HG03558 (cell line): ENCODE results near the gene LGALS12.
"Not testable (repeated sequence)": the region's sequence is repeated elsewhere in the genome, so short reads cannot be mapped to it uniquely, and the experiment has no call there.

Source experiments
- ATAC-seq: cut with Tn5 transposase; IDR thresholded peaks from one replicate; pipeline ENCODE4 v1.9.1; 2021; ENCODE audit warnings: moderate number of reproducible peaks; ENCODE audit not compliant: unreplicated experiment; ENCODE audit errors: extremely low read depth

Gene LGALS12

DNA sequence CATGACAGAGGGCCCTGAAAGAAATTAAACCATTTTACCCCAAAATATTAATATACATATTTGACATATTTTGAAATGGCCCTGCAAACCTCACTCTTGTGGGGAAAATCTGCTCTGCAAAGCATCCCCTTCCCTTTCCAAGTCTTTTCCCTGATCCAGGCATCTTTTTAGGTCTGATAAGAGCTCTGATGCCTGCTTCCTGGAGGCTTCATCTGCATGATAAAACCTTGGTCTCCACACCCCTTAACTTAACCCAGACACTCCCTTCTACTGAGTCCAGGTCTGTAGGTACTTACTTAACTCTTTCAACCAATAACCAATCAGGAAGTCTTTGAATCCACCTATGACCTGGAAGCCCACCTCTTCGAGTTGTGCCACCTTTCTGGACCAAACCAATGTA is 1.8 kb upstream of the LGALS12 start:
- no peak for ATAC-seq

DNA sequence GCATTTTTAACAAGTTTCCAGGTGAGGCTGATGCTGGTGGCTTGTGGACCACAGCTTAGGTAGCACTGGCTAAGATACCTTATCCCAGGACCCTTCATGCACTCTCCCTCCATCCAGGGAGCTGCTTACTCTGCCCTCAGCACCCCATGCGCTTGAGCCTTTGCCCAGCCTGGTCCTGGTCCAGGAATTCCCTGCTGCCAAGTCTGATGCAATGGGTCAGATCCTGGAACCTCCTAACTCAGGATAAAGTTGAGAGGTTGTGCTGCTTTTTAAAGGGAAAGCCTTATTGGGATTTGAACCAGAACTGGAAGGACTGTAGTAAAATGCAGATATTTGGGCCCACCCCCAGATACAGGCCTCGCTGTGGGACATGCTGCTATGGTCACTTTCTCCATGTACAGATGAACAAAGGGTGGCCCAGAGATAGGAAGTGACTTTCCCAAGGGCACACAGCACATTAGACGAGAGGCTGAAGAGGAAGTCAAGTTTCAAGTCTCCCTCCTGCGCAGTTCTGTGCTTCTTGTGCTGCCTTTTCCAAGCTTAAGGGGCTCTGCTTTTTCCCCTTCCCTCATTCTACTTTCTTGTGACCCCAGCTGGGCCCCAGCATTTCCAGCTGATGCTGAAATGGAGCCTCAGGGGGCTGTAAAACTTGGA is 824 bp upstream of the LGALS12 start:
- ATAC-seq = no peak

DNA sequence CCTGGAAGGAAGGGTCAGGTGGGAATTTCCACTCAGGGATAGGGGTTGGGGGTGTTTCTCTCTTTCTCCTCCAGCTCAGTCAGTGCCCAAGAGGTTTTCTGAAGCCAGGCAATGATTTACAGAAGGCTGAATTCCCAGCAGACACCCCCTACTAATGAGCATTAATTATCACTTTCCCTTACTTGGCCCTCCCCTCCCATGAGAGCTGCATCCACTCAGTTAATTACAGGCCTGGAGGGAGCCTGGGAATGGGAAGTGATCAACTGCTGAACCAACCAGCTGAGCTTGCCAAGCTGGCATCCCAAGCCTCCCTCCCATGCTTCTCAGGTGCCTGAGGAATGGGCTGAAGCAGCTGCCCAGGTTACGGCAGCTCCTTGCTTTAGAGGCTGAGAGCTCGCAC is 992 bp downstream of the LGALS12 start:
- ATAC-seq = no peak

DNA sequence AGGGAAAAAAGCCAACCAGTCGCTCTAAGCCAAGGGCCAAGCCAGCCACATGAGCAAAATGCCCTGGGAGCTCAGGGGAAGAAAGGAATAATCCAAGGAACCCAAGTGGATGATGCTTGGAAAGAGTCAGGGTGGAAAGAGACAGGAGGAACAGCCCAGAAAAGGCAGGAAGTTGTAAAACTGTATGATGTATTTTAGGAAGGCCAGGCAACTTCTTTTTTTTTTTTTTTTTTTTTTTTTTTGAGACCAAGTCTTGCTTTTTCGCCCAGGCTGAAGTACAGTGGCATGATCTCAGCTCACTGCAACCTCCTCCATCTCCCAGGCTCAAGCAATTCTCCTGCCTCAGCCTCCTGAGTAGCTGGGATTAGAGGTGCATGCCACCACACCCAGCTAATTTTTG is 1.6 kb downstream of the LGALS12 start:
- ATAC-seq = no peak

DNA sequence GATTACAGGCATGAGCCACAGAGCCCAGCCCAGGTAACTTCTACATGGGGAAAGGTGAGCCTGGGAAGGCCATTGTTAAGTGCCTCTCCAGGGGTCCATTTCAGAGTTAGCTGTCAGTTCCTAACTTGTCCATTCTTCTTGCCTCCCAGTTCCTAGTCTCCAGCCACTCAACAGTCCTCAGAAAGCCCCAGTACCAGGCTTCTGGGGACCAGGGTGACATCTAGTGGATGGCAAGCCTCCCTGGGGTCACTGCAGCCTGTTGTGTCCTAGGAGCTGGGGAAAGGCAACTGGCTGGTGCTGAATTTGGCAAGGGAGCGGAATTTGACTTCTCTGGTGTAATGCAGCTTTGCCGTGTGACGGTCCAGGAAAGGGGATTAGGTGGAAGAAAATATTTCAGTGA is 2.1 kb downstream of the LGALS12 start:
- no peak for ATAC-seq

DNA sequence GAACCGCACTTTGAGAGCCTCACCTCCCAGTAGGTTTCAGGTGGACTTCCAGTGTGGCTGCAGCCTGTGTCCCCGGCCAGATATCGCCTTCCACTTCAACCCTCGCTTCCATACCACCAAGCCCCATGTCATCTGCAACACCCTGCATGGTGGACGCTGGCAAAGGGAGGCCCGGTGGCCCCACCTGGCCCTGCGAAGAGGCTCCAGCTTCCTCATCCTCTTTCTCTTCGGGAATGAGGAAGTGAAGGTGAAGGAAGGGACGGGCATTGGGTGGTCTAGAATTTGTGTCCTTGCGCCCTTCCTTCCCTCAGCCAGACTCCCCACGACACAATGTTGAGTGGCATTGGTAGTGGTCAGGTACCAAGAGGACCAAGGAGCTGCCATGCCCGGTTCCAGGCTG is 2.9 kb downstream of the LGALS12 start:
- ATAC-seq = no peak

DNA sequence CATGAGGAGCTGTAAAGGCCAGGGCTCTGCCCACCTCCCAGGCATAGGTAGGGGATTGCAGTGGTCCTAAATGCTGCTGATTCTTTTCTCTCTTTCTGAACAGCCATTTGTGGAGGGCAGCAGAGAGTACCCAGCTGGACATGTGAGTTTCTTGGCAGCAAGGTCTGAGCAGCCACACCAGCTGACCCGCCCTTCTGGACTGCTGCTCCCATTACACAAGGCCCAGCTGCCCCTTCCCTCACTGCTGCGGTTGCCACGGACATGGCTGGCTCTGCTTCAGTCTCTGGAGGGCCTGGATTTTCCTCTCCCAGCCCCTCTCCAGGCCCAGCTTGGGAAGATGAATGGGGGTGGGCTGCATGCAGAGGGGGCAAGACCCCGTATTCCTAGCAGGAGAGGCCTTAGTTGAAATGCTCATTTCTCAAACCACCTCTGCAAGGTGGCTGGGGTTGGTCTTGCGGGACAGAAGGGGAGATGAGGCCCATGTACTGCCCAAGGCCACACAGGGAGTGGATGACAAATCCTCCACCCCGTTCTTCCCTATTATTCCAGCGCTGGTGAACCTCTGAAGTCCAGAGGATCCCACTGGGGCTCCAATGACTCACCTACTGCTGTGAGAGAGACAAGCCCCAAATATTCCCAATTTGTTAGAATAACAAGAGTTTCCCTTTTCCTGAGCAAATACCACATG is 4.6 kb downstream of the LGALS12 start:
- ATAC-seq = no peak

DNA sequence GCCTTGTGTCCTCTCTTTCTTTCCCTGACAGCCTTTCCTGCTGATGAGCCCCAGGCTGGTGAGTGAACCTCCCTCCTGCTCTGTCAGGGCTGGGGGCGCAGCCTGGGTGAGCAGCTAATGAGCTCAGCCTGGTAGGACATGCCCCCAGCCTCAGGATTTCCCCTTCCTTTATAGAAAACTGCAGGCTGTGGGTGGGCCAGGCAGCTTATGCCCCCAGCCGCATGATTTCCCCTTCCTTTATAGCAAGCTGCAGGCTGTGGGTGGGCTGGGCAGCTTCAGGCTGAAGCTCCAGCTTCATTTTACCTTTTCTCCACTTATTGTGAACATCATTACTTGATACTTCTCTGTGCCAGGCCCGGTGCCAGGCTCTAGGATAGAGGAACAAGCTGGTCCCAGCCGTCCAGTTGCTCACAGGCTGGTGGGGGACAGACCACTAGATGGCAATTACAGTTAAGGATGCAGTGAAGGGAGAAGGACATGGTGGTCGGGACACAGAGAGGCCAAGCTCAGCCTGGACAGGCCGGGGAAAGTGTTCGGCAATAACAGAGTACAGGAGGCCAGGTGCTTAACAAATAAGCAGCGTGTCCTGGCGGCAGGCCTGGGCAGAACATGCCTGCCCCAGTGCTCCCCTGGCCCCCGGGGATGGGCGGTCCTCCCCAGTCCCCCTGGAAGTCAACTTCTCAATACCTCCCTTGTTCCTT is 5.3 kb downstream of the LGALS12 start:
- ATAC-seq = no peak

DNA sequence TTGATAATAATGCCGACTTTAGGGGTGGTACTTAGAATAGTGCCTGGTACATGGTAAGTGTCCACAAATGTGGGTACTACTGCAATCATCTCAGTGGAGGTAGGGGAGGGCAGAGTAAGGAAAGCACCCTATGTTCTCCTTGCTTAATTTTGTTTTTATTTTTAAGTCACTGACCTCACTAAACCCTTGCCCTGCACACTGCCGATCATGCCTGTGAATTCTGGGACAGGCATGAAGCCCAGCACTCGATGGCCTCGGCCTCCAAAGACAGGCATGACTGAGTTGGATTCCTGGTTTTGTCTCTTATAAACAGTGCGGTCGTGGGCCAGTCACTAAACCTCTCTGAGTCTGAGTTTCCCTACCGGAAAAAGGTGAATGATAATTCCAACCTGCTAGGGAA is 6.9 kb downstream of the LGALS12 start:
- ATAC-seq = no peak

DNA sequence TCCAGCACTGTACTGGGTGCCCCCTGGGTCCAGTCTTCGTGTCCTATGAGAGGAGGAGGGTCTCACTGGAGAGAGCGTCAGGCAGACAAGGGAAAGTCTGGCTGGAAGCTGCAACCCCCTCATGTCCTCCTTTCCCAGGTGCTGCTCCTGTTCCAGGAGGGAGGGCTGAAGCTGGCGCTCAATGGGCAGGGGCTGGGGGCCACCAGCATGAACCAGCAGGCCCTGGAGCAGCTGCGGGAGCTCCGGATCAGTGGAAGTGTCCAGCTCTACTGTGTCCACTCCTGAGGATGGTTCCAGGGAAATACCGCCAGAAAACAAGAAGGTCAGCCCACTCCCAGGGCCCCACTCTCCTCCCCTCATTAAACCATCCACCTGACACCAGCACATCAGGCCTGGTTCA is 10.2 kb downstream of the LGALS12 start:
- ATAC-seq = no peak

DNA sequence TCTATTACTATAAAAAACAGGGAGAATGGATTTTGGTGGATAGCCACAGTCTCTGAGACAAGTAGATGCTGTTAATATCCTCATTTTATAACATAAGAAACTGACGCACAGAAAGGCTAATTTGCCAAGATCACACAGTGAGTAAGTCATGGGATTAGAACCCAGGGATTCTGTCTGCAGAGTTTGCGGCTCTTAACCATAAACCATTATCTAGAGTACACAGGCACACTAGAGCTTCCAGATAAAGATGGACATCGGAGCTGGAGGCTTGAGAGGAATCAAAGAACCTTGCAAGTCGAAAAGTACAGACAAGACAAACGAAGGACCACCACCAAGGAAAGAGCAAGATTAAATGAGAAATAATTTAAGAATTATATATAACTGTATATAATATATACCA is 11.3 kb downstream of the LGALS12 start:
- no peak for ATAC-seq

DNA sequence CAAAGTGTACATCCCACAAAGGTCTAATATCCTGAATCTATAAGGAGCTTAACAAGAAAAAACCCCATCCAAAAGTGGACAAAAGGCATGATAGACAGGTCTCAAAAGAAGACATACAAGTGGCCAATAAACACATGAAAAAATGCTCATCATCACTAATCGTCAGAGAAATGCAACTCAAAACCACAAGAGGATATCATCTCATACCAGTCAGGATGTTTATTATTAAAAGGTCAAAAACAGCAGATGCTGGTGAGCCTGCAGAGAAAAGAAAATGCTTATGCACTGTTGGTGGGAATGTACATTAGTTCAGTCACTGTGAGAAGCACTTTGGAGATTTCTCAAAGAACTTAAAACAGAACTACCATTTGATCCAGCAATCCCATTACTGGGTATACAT is 12.7 kb downstream of the LGALS12 start:
- no peak for ATAC-seq

DNA sequence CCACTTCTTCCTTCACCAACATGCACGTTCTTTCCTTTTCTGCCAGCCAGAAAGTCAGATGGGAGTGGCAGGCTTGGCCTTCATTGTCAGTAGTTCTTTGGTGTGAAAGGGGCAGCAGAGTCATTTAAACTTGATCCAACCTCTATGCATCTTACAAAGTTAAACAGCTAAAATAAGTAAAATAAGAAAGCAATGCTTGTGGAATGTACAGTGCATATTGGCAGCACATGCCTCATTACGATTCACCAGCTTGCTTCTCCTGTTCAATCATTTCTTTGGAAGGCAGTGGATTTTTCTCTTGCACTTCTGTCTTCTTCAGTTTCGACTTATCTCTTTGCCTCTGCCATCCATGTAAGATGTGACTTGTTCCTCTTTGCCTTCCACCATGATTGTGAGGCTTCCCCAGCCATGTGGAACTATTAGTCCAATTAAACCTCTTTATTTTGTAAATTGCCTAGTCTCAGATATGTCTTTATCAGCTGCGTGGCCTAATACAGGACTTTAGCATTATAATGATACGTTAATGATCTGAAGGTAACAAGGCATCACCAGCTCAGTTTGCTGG is 14.8 kb downstream of the LGALS12 start:
- no peak for ATAC-seq

DNA sequence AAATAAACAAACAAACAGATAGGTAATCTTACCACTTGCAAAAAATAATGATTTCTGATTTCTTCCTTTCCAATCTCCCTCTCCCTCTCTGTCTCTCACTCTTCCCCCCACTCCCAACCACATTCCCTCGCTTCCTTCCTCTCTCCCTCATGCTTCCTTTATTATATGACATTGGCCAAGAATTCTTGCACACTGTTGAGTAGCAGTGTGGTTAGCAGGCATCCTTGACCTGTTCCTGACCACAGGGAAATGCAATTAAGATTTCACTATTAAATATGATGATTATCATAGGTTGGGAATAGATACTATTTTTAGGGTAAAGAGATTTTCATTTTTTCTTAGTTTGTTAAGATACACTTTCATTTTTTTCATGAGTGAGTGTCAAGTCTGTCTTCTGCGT is 16.0 kb downstream of the LGALS12 start:
- no peak for ATAC-seq

DNA sequence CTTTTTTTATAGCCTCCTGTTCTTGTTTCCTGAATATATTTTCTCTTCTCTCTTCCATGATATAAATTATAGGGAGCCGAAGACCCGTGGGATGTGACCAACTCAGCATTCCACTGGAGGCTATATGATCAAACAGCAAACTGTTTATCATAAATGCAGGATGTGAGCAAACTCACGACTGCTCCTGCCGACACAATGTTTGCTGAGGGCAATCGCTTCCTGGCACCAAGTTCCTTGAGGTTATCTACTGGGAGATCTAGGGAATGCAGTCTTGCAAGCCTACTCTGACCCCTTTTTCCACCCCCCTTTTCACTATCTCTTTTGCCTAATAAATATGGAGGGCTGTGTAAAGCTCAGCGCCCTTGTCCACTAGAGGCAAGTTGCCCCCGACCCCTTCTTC is 17.3 kb downstream of the LGALS12 start:
- no peak for ATAC-seq

DNA sequence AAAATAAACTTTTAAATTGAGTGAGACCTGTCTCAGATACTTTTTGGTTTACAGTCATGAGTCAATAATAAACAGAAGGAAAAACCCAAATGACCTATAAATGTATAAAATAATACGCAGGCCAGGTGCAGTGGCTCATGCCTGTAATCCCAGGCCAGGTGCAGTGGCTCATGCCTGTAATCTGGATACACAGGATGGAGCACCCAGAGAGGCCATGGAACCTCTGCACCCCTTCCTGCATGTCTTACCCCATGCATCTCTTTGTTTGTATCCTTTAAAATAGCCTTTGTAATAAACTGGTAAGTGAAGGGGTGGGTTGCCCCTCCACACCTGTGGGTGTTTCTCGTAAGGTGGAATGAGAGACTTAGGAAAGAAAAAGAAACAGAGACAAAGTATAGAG is 21.8 kb downstream of the LGALS12 start:
- ATAC-seq = no peak

DNA sequence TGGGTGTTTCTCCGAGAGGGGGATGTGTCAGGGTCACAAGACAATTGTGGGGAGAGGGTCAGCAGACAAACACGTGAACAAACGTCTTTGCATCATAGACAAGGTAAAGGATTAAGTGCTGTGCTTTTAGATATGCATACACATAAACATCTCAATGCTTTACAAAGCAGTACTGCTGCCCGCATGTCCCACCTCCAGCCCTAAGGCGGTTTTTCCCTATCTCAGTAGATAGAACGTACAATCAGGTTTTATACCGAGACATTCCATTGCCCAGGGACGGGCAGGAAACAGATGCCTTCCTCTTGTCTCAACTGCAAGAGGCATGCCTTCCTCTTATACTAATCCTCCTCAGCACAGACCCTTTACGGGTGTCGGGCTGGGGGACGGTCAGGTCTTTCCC is 22.3 kb downstream of the LGALS12 start:
- ATAC-seq = not testable (repeated sequence)

DNA sequence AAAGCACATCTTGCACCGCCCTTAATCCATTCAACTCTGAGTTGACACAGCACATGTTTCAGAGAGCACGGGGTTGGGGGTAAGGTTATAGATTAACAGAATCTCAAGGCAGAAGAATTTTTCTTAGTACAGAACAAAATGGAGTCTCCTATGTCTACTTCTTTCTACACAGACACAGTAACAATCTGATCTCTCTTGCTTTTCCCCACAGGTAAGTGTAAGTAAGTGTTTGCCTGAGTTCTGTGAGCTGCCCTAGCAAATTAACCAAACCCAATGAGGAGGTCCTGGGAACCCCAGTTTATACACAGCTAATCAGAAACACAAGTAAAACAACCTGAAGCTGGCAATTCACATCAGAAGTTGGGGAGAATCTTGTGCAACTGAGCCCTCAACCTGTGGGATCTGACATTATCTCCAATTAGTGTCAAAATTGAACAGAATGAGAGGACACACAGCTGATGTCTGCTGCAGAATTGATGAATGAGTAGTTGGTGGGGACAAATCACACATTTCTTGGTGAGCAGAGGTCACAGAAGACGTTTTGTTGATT is 22.9 kb downstream of the LGALS12 start:
- ATAC-seq = not testable (repeated sequence)

DNA sequence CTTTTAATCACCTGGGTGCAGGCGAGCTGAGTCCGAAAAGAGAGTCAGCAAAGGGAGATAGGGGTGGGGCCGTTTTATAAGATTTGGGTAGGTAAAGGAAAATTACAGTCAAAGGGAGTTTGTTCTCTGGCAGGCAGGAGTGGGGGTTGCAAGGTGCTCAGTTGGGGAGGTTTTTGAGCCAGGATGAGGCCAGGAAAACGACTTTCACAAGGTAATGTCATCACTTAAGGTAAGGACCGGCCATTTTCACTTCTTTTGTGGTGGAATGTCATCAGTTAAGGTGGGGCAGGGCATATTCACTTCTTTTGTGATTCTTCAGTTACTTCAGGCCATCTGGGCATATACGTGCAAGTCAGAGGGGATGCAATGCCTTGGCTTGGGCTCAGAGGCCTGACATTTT is 23.5 kb downstream of the LGALS12 start:
- ATAC-seq = not testable (repeated sequence)

DNA sequence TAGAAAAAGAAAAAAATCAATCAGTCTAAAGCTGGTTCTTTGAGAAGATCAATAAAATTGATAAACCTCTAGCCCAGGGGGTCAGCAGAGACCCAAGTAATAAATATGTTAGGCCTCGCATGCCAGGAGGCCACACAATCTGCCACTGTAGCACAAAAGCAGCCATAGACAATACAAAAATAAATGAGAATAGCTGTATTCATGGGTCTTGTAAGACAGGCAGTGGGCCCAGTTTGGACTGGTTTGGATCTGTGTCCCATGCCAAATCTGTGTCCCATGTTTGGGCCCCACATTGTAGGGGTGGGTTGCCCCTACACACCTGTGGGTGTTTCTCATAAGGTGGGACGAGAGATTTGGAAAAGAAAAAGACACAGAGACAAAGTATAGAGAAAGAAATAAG is 24.1 kb downstream of the LGALS12 start:
- ATAC-seq = no peak
